Heart right ventricle (tissue), 16 donors: ENCODE results near the gene DLX6. TPM values are rescaled to one million over a fixed set of nuclear protein-coding genes. Genes with fewer than 3 reads are reported as not detected.
"Not testable (repeated sequence)": the region's sequence is repeated elsewhere in the genome, so short reads cannot be mapped to it uniquely, and the experiment has no call there.

Experiments
- ATAC-seq, 8 donors: fragments of 200-7000 bp; cut with Tn5 transposase; one replicate each; pipeline ENCODE4 v1.9.1; 2020; ENCODE audit warnings: mild to moderate bottlenecking in 8 of 8, moderate library complexity in 8 of 8, moderate number of reproducible peaks in 1 of 8
- DNase-seq, 2 donors: peaks; one replicate each; pipeline ENCODE4 v3.0.0-alpha.2; 2020
- H3K27ac ChIP-seq, 10 donors: fragments of 200-600 bp; sonication (generic) in 2 of 10; one replicate each; pipeline versions ENCODE4 v1.5.0 to v1.8.0; 2020 to 2022; ENCODE audit warnings: mild to moderate bottlenecking in 3 of 10
- H3K27me3 ChIP-seq, 7 donors: fragments of 200-600 bp; one replicate each; pipeline ENCODE4 v1.8.0; 2021 to 2022; ENCODE audit warnings: mild to moderate bottlenecking in 2 of 7
- H3K36me3 ChIP-seq, 9 donors: fragments of 200-600 bp; sonication (generic) in 1 of 9; one replicate each; pipeline versions ENCODE4 v1.5.0 to v1.8.0; 2020 to 2022; ENCODE audit warnings: mild to moderate bottlenecking in 2 of 9
- H3K4me1 ChIP-seq, 9 donors: fragments of 200-600 bp; sonication (generic) in 1 of 9; one replicate each; pipeline versions ENCODE4 v1.5.0 to v1.8.0; 2020 to 2022; ENCODE audit warnings: mild to moderate bottlenecking in 4 of 9
- H3K4me3 ChIP-seq, 10 donors: fragments of 200-600 bp; sonication (generic) in 2 of 10; one replicate each; pipeline versions ENCODE4 v1.5.0 to v1.8.0; 2020 to 2022; ENCODE audit warnings: mild to moderate bottlenecking in 7 of 10, moderate library complexity in 2 of 10
- H3K9me3 ChIP-seq, 11 donors: fragments of 200-600 bp in 10 of 11; sonication (generic) in 2 of 11; one replicate each; pipeline versions ENCODE4 v1.5.0 to v1.8.0; 2013 to 2022; ENCODE audit warnings: mild to moderate bottlenecking in 2 of 11, control low read depth in 1 of 11, moderate library complexity in 1 of 11
- CTCF ChIP-seq, 9 donors: fragments of 200-600 bp; sonication (generic) in 2 of 9; IDR thresholded peaks; one replicate each; pipeline versions ENCODE4 v1.5.0 to v1.8.0; 2021 to 2022; ENCODE audit warnings: antibody characterized with exemption in 9 of 9, mild to moderate bottlenecking in 5 of 9, moderate library complexity in 1 of 9
- WGBS, 2 donors: extraction: QIAGEN DNeasy Blood & Tissue Kit; methylation state at CpG; one replicate each; pipeline ENCODE4 v1.1.7; 2013; ENCODE audit warnings: inconsistent platforms in 1 of 2; 5-methylcytosine and 5-hydroxymethylcytosine counted together
- intact Hi-C, 10 donors: fragments of 100-400 bp; cut with DNase I; formaldehyde crosslinking; loops; one replicate each; pipeline versions ENCODE4 v1.11.1 to v1.14.2; 2022
- polyA plus RNA-seq, 2 donors: library from polyadenylated mRNA; stranded (reverse); fragments of 200-250 nt; gene quantifications; one replicate each; pipeline ENCODE4 v1.2.3, GENCODE V29; 2013
- total RNA-seq, 10 donors: library from RNA; stranded (reverse); fragmentation: NEBNext Ultra II Directional in 3 of 10; extraction: Animal tissue kit (Norgen Biotek cat#: 25700) in 3 of 10; gene quantifications; one replicate each; pipeline versions ENCODE4 v1.2.1 to v1.2.4, GENCODE V29; 2021 to 2023
- donor health status: Arrhythmogenic right ventricular cardiomyopathy.
- donor health status: ischemic (EF 13 %, LVEDD 7.1; RV severe dilation, severe dysfunction).
- donor health status: healthy with polysubstance abuse.
- donor health status: DM: no; HTN: yes; CAD: no.
- donor health status: DM: no; HTN: no; CAD: no.
- donor health status: ischemic (EF 25% LVEDD 6.9; RV normal size, moderate dysfunction).
- donor health status: ischemic (EF 25% LVEDD 5.7; RV mildly dilated, moderate dysfunction).
- donor health status: healthy.
- donor health status: DM: yes; HTN: yes; CAD: no.
- donor health status: Ischemic cardiomyopathy.
- donor health status: ischemic (EF 35%, LVEDD 5.7; RV mildly dilated, moderate dysfunction).
- donor health status: nonischemic (EF 11% LVEDD 7.7; RV severe dilation, severe dysfunction).
- donor health status: DM: yes; HTN: yes; CAD: no.
- donor health status: PGD.
- donor health status: ischemic (EF 29% LVEDD 5.4; RV normal size, mild dysfunction).
- donor health status: nonischemic (EF 23%, LVEDD 6.1; RV moderate dilation, normal function).

DLX6 gene
- total and polyA plus RNA-seq, 12 donors, result not detected

GRCh38 chr7:97027427-97028234, 22.3 kb downstream of the DLX6 start:
- no peaks in the 10 kb centered on the region for H3K36me3 ChIP-seq
- H3K4me1 ChIP-seq, result peaks cover 0 to 42% (median 25%) of the 10 kb centered on the region in 9 donors
- 5% methylated on average over 23 of the region's 23 CpGs for WGBS, 2 donors
- intact Hi-C loops, result loop anchor here (1.0 to 10.0 kb wide), 12 partner anchors 610 to 1115 kb away; no protein-coding TSS in a partner anchor
- no peaks in the 10 kb centered on the region for H3K9me3 ChIP-seq
- peak overlapping the region in 9 of 10 donors; percentile 24 to 61 (median 47) for H3K4me3 ChIP-seq
- peaks cover 9 to 99% (median 91%) of the 10 kb centered on the region in 7 donors for H3K27me3 ChIP-seq
- peak; percentile 44 to 94 (median 88) for TF ChIP-seq CTCF (IDR thresholded peaks at IDR 0.05)
- no peak overlapping the region for H3K27ac ChIP-seq
- ATAC-seq, result peak; percentile 77 to 91 (median 86)
- peak; percentile 70 to 73 for DNase-seq

- intact Hi-C loops, result loop anchor here in 1 of 10 donors (10.0 kb wide), 1 partner anchor 90 kb away; no protein-coding TSS in a partner anchor
- not testable (repeated sequence) for H3K9me3 ChIP-seq, DNase-seq, H3K36me3 ChIP-seq, H3K4me1 ChIP-seq, ATAC-seq, H3K27ac ChIP-seq, H3K4me3 ChIP-seq
- WGBS, 2 donors, result 93 to 94% methylated on average over 22 to 30 of the region's 30 CpGs
- H3K27me3 ChIP-seq, result peaks cover 0 to 78% (median 45%) of the 10 kb centered on the region in 7 donors
Measured at GRCh38 chr7:97034213-97034852, 29.0 kb downstream of the DLX6 start.

GRCh38 chr7:97039374-97040065, 34.2 kb downstream of the DLX6 start:
- intact Hi-C loops, result loop anchor here in 1 of 10 donors (10.0 kb wide), 1 partner anchor 95 kb away; no protein-coding TSS in a partner anchor
- Histone ChIP-seq H3K36me3 (no peaks in the 10 kb centered on the region), H3K4me3 (no peak overlapping the region), H3K4me1 (no peaks in the 10 kb centered on the region), H3K27ac (no peak overlapping the region), H3K27me3 (peaks cover 0 to 67% (median 40%) of the 10 kb centered on the region in 7 donors), H3K9me3 (no peaks in the 10 kb centered on the region)
- DNase-seq (no peak), ATAC-seq (no peak)
- no peak for TF ChIP-seq CTCF (IDR thresholded peaks at IDR 0.05)
- WGBS, 2 donors, result 71 to 78% methylated on average over 5 of the region's 5 CpGs

- intact Hi-C loops, result no loop called here
- DNase-seq, result no peak
- Histone ChIP-seq H3K4me3 (no peak overlapping the region), H3K27ac (no peak overlapping the region), H3K9me3 (no peaks in the 10 kb centered on the region), H3K4me1 (no peaks in the 10 kb centered on the region), H3K27me3 (peaks cover 0 to 69% (median 35%) of the 10 kb centered on the region in 7 donors), H3K36me3 (no peaks in the 10 kb centered on the region)
- no peak for TF ChIP-seq CTCF (IDR thresholded peaks at IDR 0.05)
- no peak for ATAC-seq
- 59 to 70% methylated on average over 2 of the region's 2 CpGs for WGBS, 2 donors
Measured at GRCh38 chr7:97043281-97043680, 37.9 kb downstream of the DLX6 start.

Other genes starting within 250 kb of the DLX6 start
- not detected for gene DLX5, start 19.3 kb downstream of the DLX6 start, total RNA-seq
- gene DLX5, start 19.3 kb downstream of the DLX6 start, polyA plus RNA-seq, result under 1 TPM in 1 of 2 donors, not detected in 1; 0.09 TPM
- gene SDHAF3, start 112.1 kb downstream of the DLX6 start, total RNA-seq, result 10 to 100 TPM; 16.7 to 26.5 (median 20.5) TPM
- 10 to 100 TPM in 1 of 2 donors, 1 to 10 TPM in 1; 5.0 to 10.8 TPM for gene SDHAF3, start 112.1 kb downstream of the DLX6 start, polyA plus RNA-seq